HepG2 (cell line): Measurements from ENCODE around the gene SNX4. TPM values are rescaled to one million over a fixed set of nuclear protein-coding genes. Genes with fewer than 3 reads are reported as not detected.

Source experiments
- ATAC-seq: fragments of 200-7000 bp; cut with Tn5 transposase; 3 replicates; pipeline ENCODE4 v1.9.1; 2020; ENCODE audit warnings: mild to moderate bottlenecking, moderate library complexity
- BruUV-seq: library from RNA; stranded (reverse); fragments of 400-500 nt; replicated peaks from 2 replicates; lab custom pipeline; 2021; lab: Mats Ljungman, UMichigan
- CTCF ChIA-PET: fragments of 300-600 bp; formaldehyde crosslinking; extraction: SDS; loops from one replicate; lab custom pipeline; 2021; ENCODE audit warnings: low total read pairs, inconsistent platforms, low intra/inter-chr PET ratio; lab: Yijun Ruan, JAX
- POLR2A ChIA-PET: fragments of 350-600 bp; sonication (Branson Sonifier 250); formaldehyde crosslinking; loops from one replicate; lab custom pipeline; 2020; ENCODE audit warnings: antibody characterized with exemption, inconsistent platforms; lab: Yijun Ruan, JAX
- DNase-seq: peaks from one replicate; pipeline ENCODE4 v3.0.0-alpha.2; 2015; ENCODE audit warnings: low spot score
- FAIRE-seq: peaks from 3 replicates; lab custom pipeline; 2011; peaks lifted over from hg19 to GRCh38; lab: Jason Lieb, UNC
- H2AFZ ChIP-seq: one replicate; pipeline ENCODE4 v1.6.1; 2011; ENCODE audit warnings: low read length, inconsistent platforms
- H3K27ac ChIP-seq: fragments of 300-600 bp; 3 replicates; pipeline ENCODE4 v1.8.0; 2011; ENCODE audit warnings: mixed run types, mild to moderate bottlenecking, mixed read lengths, low read length, inconsistent platforms; ENCODE audit not compliant: insufficient read depth; ENCODE audit errors: extremely low read length
- H3K27me3 ChIP-seq, 2 experiments: fragments of 200-600 bp in 1 of 2; 2 replicates in 1 of 2; 3 replicates in 1 of 2; pipeline versions ENCODE4 v1.6.0 to v1.8.0; 2011; ENCODE audit warnings: low read length in 2 of 2, mild to moderate bottlenecking in 2 of 2, moderate library complexity in 2 of 2, inconsistent platforms in 1 of 2; ENCODE audit not compliant: insufficient read depth in 2 of 2, control insufficient read depth in 1 of 2
- H3K36me3 ChIP-seq, 2 experiments: fragments of 200-600 bp in 1 of 2; replicated peaks in 1 of 2; 2 replicates in 1 of 2; 3 replicates in 1 of 2; pipeline versions ENCODE4 v1.5.1 to v1.8.0; 2011; ENCODE audit warnings: low read length in 2 of 2, inconsistent platforms in 1 of 2; ENCODE audit not compliant: insufficient read depth in 2 of 2, control insufficient read depth in 1 of 2
- H3K4me1 ChIP-seq: 2 replicates; pipeline ENCODE4 v1.5.1; 2012; ENCODE audit warnings: low read length, inconsistent platforms; ENCODE audit not compliant: insufficient read depth
- H3K4me2 ChIP-seq: 2 replicates; pipeline ENCODE4 v1.6.0; 2011; ENCODE audit warnings: low read depth, low read length, inconsistent platforms
- H3K4me3 ChIP-seq, 3 experiments: fragments of 200-600 bp in 1 of 3; sonication (generic), shearing (Covaris generic) in 1 of 3; replicated peaks in 1 of 3; 2 replicates each; pipeline ENCODE4 v1.5.1; 2011 to 2016; ENCODE audit warnings: low read length in 3 of 3, inconsistent platforms in 2 of 3, low read depth in 2 of 3, mild to moderate bottlenecking in 2 of 3, control low read depth in 1 of 3, mixed read lengths in 1 of 3; ENCODE audit not compliant: insufficient read depth in 1 of 3
- H3K79me2 ChIP-seq: one replicate; pipeline ENCODE4 v1.6.1; 2011; ENCODE audit warnings: low read length, inconsistent platforms; ENCODE audit not compliant: insufficient read depth
- H3K9ac ChIP-seq: 2 replicates; pipeline ENCODE4 v1.6.0; 2011; ENCODE audit warnings: mild to moderate bottlenecking, low read depth, low read length, inconsistent platforms; ENCODE audit not compliant: insufficient read depth
- H3K9me3 ChIP-seq: 2 replicates; pipeline ENCODE4 v1.5.1; 2012; ENCODE audit warnings: mild to moderate bottlenecking, low read length
- H4K20me1 ChIP-seq: 2 replicates; pipeline ENCODE4 v1.6.0; 2011; ENCODE audit warnings: inconsistent platforms, mild to moderate bottlenecking, low read length, moderate library complexity; ENCODE audit not compliant: insufficient read depth
- ESRRA ChIP-seq: sonication (generic); formaldehyde crosslinking; IDR thresholded peaks from 2 replicates; pipeline ENCODE4 v1.5.1; 2020; ENCODE audit warnings: mild to moderate bottlenecking, low read depth, missing genetic modification reagents
- KLF6 ChIP-seq: IDR thresholded peaks from 2 replicates; pipeline ENCODE4 v1.8.0; 2016; ENCODE audit warnings: missing biosample characterization, missing genetic modification reagents
- THAP8 ChIP-seq: sonication (generic); formaldehyde crosslinking; IDR thresholded peaks from 2 replicates; pipeline ENCODE4 v1.5.1; 2020; ENCODE audit warnings: missing genetic modification reagents, mild to moderate bottlenecking, borderline replicate concordance
- YEATS4 ChIP-seq: sonication (generic); formaldehyde crosslinking; IDR thresholded peaks from 2 replicates; pipeline ENCODE4 v1.4.0; 2020; ENCODE audit warnings: missing genetic modification reagents, borderline replicate concordance
- ZBTB40 ChIP-seq, 2 experiments: fragments of 450-650 bp in 1 of 2; sonication (generic) in 1 of 2; formaldehyde crosslinking in 1 of 2; IDR thresholded peaks; 2 replicates each; pipeline versions ENCODE4 v1.6.1 to v1.8.0; 2016 to 2022; ENCODE audit warnings: antibody characterized with exemption in 1 of 2, mild to moderate bottlenecking in 1 of 2, missing genetic modification reagents in 1 of 2
- ZMAT3 ChIP-seq: sonication (generic); formaldehyde crosslinking; conservative IDR thresholded peaks from 2 replicates; pipeline ENCODE4 v1.7.0; 2021; ENCODE audit warnings: missing genetic modification reagents
- ZNF143 ChIP-seq: sonication (generic); formaldehyde crosslinking; IDR thresholded peaks from 2 replicates; pipeline ENCODE4 v1.4.0; 2020; ENCODE audit warnings: missing genetic modification reagents
- ZNF354B ChIP-seq: sonication (generic); formaldehyde crosslinking; IDR thresholded peaks from 2 replicates; pipeline ENCODE4 v1.8.0; 2022; ENCODE audit warnings: mild to moderate bottlenecking, missing genetic modification reagents
- ZNF484 ChIP-seq: sonication (generic); formaldehyde crosslinking; IDR thresholded peaks from 2 replicates; pipeline ENCODE4 v1.5.1; 2020; ENCODE audit warnings: mild to moderate bottlenecking, low read depth, missing genetic modification reagents, borderline replicate concordance
- in situ Hi-C: cut with HindIII; loops from 2 replicates; pipeline ENCODE4 v1.10.0; 2017; ENCODE audit warnings: low pct_unique_long_range_greater_than_20kb; ENCODE audit not compliant: extremely low pct_ligation_motif_present
- intact Hi-C: fragments of 100-400 bp; cut with micrococcal nuclease; formaldehyde crosslinking; loops from one replicate; pipeline ENCODE4 v1.10.0; 2022; ENCODE audit not compliant: unreplicated experiment
- polyA plus RNA-seq, 8 experiments: library from polyadenylated mRNA; depleted of rRNA in 3 of 8; stranded (reverse) in 7 of 8; unstranded in 1 of 8; fragments of >200 nt; fragmentation: Illumina TruSeq in 4 of 8; extraction: Trizol in 4 of 8; gene quantifications; 2 replicates each; pipeline versions ENCODE4 v1.2.1 to v1.2.3, GENCODE V29; 2011 to 2016; ENCODE audit warnings: low read depth in 4 of 8, missing spikeins in 1 of 8, mixed read lengths in 1 of 8; ENCODE audit not compliant: insufficient read depth in 1 of 8
- total RNA-seq, 5 experiments: library from RNA; depleted of rRNA; stranded (reverse); fragments of >200 nt; fragmentation: Illumina TruSeq; extraction: Trizol; gene quantifications; 2 replicates each; pipeline ENCODE4 v1.2.3, GENCODE V29; 2016; ENCODE audit warnings: low read depth in 1 of 5

SNX4 gene
- total and polyA plus RNA-seq, 2 of the 13 experiments (the other 11 are each of a cell fraction or from before 2014, with no cell fraction given) = 18.1 to 73.6 TPM

GRCh38 chr3:125515421-125515820, 4.6 kb downstream of the SNX4 start:
- H3K27me3 ChIP-seq = no peaks in the 10 kb centered on the region; a peak in 1 of 5 replicates
- no peak for ATAC-seq
- peaks cover 52% of the 10 kb centered on the region for H3K79me2 ChIP-seq
- no peak overlapping the region for H3K4me2 ChIP-seq
- intact Hi-C loops = no loop called here
- POLR2A ChIA-PET = no interaction called here
- peaks cover 38% of the 10 kb centered on the region for H3K4me1 ChIP-seq
- peaks cover 4 to 12% of the 10 kb centered on the region in 2 experiments; a peak in 3 of 5 replicates for H3K36me3 ChIP-seq
- CTCF ChIA-PET = no interaction called here
- no peaks in the 10 kb centered on the region for H3K9me3 ChIP-seq
- H4K20me1 ChIP-seq = no peaks in the 10 kb centered on the region
- TF ChIP-seq YEATS4 (CRISPR knock-in tag) (no peak), ESRRA (CRISPR knock-in tag) (no peak), THAP8 (no peak), ZNF484 (CRISPR knock-in tag) (no peak), ZNF143 (CRISPR knock-in tag) (no peak), ZMAT3 (CRISPR knock-in tag) (no peak), ZNF354B (no peak), ZBTB40 (IDR thresholded peaks at IDR 0.05) (no peak), ZBTB40 (CRISPR knock-in tag; IDR thresholded peaks at IDR 0.05) (no peak), KLF6 (CRISPR knock-in tag) (no peak)
- no peak overlapping the region for H3K27ac ChIP-seq
- no peak overlapping the region for H2AFZ ChIP-seq
- no peak overlapping the region for H3K4me3 ChIP-seq
- no TSS peak for BruUV-seq
- no peak for FAIRE-seq
- in situ Hi-C loops = no loop called here
- DNase-seq = no peak
- no peak overlapping the region for H3K9ac ChIP-seq
